H1 (cell line): Measurements from ENCODE around the gene SHROOM4. TPM values are rescaled to one million over a fixed set of nuclear protein-coding genes. Genes with fewer than 3 reads are reported as not detected.
A peak's percentile ranks its signal among the peaks of the same experiment; 100 is the strongest.

Experiments used
- CTCF ChIA-PET: fragments of 300-600 bp; sonication (Branson Sonifier 250); formaldehyde crosslinking; loops from one replicate; lab custom pipeline; 2021; ENCODE audit not compliant: partially characterized antibody; lab: Charles Lee
- POLR2A ChIA-PET: fragments of 300-600 bp; sonication (Branson Sonifier 250); formaldehyde crosslinking; loops from one replicate; lab custom pipeline; 2021; ENCODE audit warnings: inconsistent platforms; ENCODE audit not compliant: partially characterized antibody; lab: Charles Lee
- DNase-seq, 2 experiments: peaks; one replicate each; pipeline versions ENCODE4 v3.0.0 to v3.0.0-alpha.2; 2010 to 2022; ENCODE audit warnings: low spot score in 2 of 2, low read depth in 1 of 2, mixed read lengths in 1 of 2
- FAIRE-seq: peaks from 2 replicates; lab custom pipeline; 2011; peaks lifted over from hg19 to GRCh38; lab: Jason Lieb, UNC
- H2AFZ ChIP-seq: 2 replicates; pipeline ENCODE4 v1.8.1; 2012; ENCODE audit warnings: low read length, inconsistent platforms
- H2AK5ac ChIP-seq: 2 replicates; pipeline ENCODE4 v1.6.1; 2013; ENCODE audit warnings: low read depth, low read length
- H2BK120ac ChIP-seq: replicated peaks from 2 replicates; pipeline ENCODE3; 2013; ENCODE audit warnings: low read depth, low read length, inconsistent platforms
- H2BK12ac ChIP-seq: 2 replicates; pipeline ENCODE4 v1.6.1; 2013; ENCODE audit warnings: low read depth, low read length
- H2BK15ac ChIP-seq: 2 replicates; pipeline ENCODE4 v1.6.1; 2013; ENCODE audit warnings: low read length
- H2BK20ac ChIP-seq: 2 replicates; pipeline ENCODE4 v1.6.1; 2013; ENCODE audit warnings: low read length
- H2BK5ac ChIP-seq: 2 replicates; pipeline ENCODE4 v1.6.1; 2013; ENCODE audit warnings: low read depth, low read length
- H3K14ac ChIP-seq: 2 replicates; pipeline ENCODE4 v1.6.1; 2013; ENCODE audit warnings: inconsistent platforms; ENCODE audit not compliant: insufficient read length
- H3K18ac ChIP-seq: 2 replicates; pipeline ENCODE4 v1.6.1; 2013; ENCODE audit warnings: low read length; ENCODE audit errors: extremely low read depth
- H3K23ac ChIP-seq: 2 replicates; pipeline ENCODE4 v1.6.1; 2013; ENCODE audit warnings: inconsistent platforms; ENCODE audit not compliant: insufficient read length
- H3K23me2 ChIP-seq: 2 replicates; pipeline ENCODE4 v1.6.1; 2013; ENCODE audit warnings: low read depth, low read length
- H3K27ac ChIP-seq: 2 replicates; pipeline ENCODE4 v1.6.1; 2011; ENCODE audit warnings: low read depth, low read length, inconsistent platforms
- H3K27me3 ChIP-seq, 4 experiments: replicated peaks in 1 of 4; 1 replicate in 1 of 4; 2 replicates in 3 of 4; pipeline versions ENCODE4 v1.6.1 to v1.8.1; 2011 to 2013; ENCODE audit warnings: low read length in 3 of 4, mild to moderate bottlenecking in 3 of 4, inconsistent platforms in 2 of 4, mixed read lengths in 2 of 4, moderate library complexity in 1 of 4; ENCODE audit not compliant: control insufficient read depth in 3 of 4, insufficient read depth in 3 of 4; ENCODE audit errors: extremely low read depth in 1 of 4
- H3K36me3 ChIP-seq, 4 experiments: 2 replicates each; pipeline versions ENCODE4 v1.6.1 to v1.8.1; 2011 to 2013; ENCODE audit warnings: mild to moderate bottlenecking in 4 of 4, low read length in 3 of 4, moderate library complexity in 2 of 4, control low read depth in 1 of 4, inconsistent platforms in 1 of 4; ENCODE audit not compliant: insufficient read depth in 4 of 4, control insufficient read depth in 2 of 4
- H3K4ac ChIP-seq: replicated peaks from 2 replicates; pipeline ENCODE3; 2013; ENCODE audit warnings: low read length, low read depth, mixed read lengths, inconsistent platforms; ENCODE audit not compliant: insufficient read length
- H3K4me1 ChIP-seq, 4 experiments: replicated peaks in 1 of 4; 1 replicate in 1 of 4; 2 replicates in 3 of 4; pipeline versions ENCODE4 v1.6.1 to v1.8.1; 2011 to 2013; ENCODE audit warnings: low read length in 3 of 4, inconsistent platforms in 2 of 4, mixed read lengths in 1 of 4; ENCODE audit not compliant: insufficient read depth in 4 of 4, control insufficient read depth in 3 of 4
- H3K4me2 ChIP-seq, 2 experiments: 2 replicates each; pipeline versions ENCODE4 v1.6.1 to v1.8.1; 2011 to 2013; ENCODE audit warnings: low read depth in 2 of 2, low read length in 2 of 2, control low read depth in 1 of 2, inconsistent platforms in 1 of 2, mild to moderate bottlenecking in 1 of 2; ENCODE audit not compliant: insufficient read depth in 1 of 2
- H3K4me3 ChIP-seq, 4 experiments: fragments of 200-600, 300-600 bp in 1 of 4; sonication (generic), shearing (Covaris generic), sonication (Bioruptor Twin) in 1 of 4; 2 replicates each; pipeline versions ENCODE4 v1.5.1 to v1.8.1; 2011 to 2016; ENCODE audit warnings: low read length in 4 of 4, low read depth in 3 of 4, control low read depth in 2 of 4, inconsistent platforms in 2 of 4, mild to moderate bottlenecking in 2 of 4, mixed read lengths in 1 of 4, moderate library complexity in 1 of 4; ENCODE audit not compliant: insufficient read depth in 2 of 4; ENCODE audit errors: extremely low read depth in 1 of 4
- H3K56ac ChIP-seq: replicated peaks from 2 replicates; pipeline ENCODE3; 2013; ENCODE audit warnings: low read depth, mild to moderate bottlenecking, mixed read lengths, low read length, inconsistent platforms; ENCODE audit not compliant: insufficient read length
- H3K79me1 ChIP-seq: 2 replicates; pipeline ENCODE4 v1.6.1; 2013; ENCODE audit warnings: low read depth, low read length, control low read depth
- H3K79me2 ChIP-seq, 2 experiments: 2 replicates each; pipeline versions ENCODE4 v1.6.1 to v1.8.1; 2012 to 2013; ENCODE audit warnings: low read length in 2 of 2, mild to moderate bottlenecking in 2 of 2, inconsistent platforms in 1 of 2; ENCODE audit not compliant: insufficient read depth in 2 of 2, control insufficient read depth in 1 of 2
- H3K9ac ChIP-seq, 4 experiments: replicated peaks in 1 of 4; 1 replicate in 1 of 4; 2 replicates in 3 of 4; pipeline versions ENCODE4 v1.6.1 to v1.8.1; 2011 to 2013; ENCODE audit warnings: low read depth in 3 of 4, low read length in 3 of 4, control low read depth in 2 of 4, mild to moderate bottlenecking in 2 of 4, moderate library complexity in 2 of 4, inconsistent platforms in 1 of 4; ENCODE audit errors: extremely low read depth in 1 of 4
- H3K9me3 ChIP-seq, 2 experiments: 2 replicates each; pipeline versions ENCODE4 v1.6.1 to v1.8.1; 2012 to 2013; ENCODE audit warnings: mild to moderate bottlenecking in 2 of 2, moderate library complexity in 2 of 2, control low read depth in 1 of 2, inconsistent platforms in 1 of 2, low read depth in 1 of 2, low read length in 1 of 2, mixed read lengths in 1 of 2; ENCODE audit not compliant: insufficient read depth in 2 of 2
- H4K20me1 ChIP-seq, 2 experiments: replicated peaks in 1 of 2; 2 replicates each; pipeline versions ENCODE3 to v1.8.1; 2011 to 2013; ENCODE audit warnings: inconsistent platforms in 2 of 2, low read length in 2 of 2, mild to moderate bottlenecking in 1 of 2; ENCODE audit not compliant: insufficient read depth in 2 of 2, control insufficient read depth in 1 of 2
- H4K5ac ChIP-seq: 2 replicates; pipeline ENCODE4 v1.6.1; 2013; ENCODE audit warnings: low read length, low read depth, mixed read lengths, inconsistent platforms; ENCODE audit not compliant: insufficient read length
- H4K8ac ChIP-seq: 2 replicates; pipeline ENCODE4 v1.8.0; 2013; ENCODE audit warnings: mild to moderate bottlenecking, moderate library complexity, low read length, inconsistent platforms; ENCODE audit not compliant: insufficient read depth; ENCODE audit errors: extremely low read depth
- H4K91ac ChIP-seq: replicated peaks from 2 replicates; pipeline ENCODE3; 2013; ENCODE audit warnings: low read length, mixed read lengths, inconsistent platforms; ENCODE audit not compliant: insufficient read length
- BRCA1 ChIP-seq: IDR thresholded peaks from 2 replicates; pipeline ENCODE4 v1.6.1; 2012; ENCODE audit warnings: low read depth, low read length, improper control_type of control experiment
- CTBP2 ChIP-seq: IDR thresholded peaks from 2 replicates; pipeline ENCODE4 v1.7.0; 2011; ENCODE audit warnings: borderline replicate concordance, mild to moderate bottlenecking, moderate library complexity, mixed read lengths, low read length; ENCODE audit not compliant: insufficient read depth, insufficient read length
- EP300 ChIP-seq, 2 experiments: IDR thresholded peaks; 1 replicate in 1 of 2; 2 replicates in 1 of 2; pipeline ENCODE4 v1.6.1; 2011 to 2012; ENCODE audit warnings: low read depth in 2 of 2, low read length in 2 of 2, mild to moderate bottlenecking in 2 of 2, borderline replicate concordance in 1 of 2, inconsistent platforms in 1 of 2, moderate library complexity in 1 of 2
- FOSL1 ChIP-seq: IDR thresholded peaks from 2 replicates; pipeline ENCODE4 v1.6.1; 2011; ENCODE audit warnings: mild to moderate bottlenecking, low read depth, low read length, moderate library complexity; ENCODE audit not compliant: insufficient read depth
- GABPA ChIP-seq: IDR thresholded peaks from 2 replicates; pipeline ENCODE4 v1.6.1; 2011; ENCODE audit warnings: mild to moderate bottlenecking, low read length, moderate library complexity, borderline replicate concordance; ENCODE audit not compliant: insufficient read depth
- NANOG ChIP-seq: IDR thresholded peaks from 2 replicates; pipeline ENCODE4 v1.6.1; 2011; ENCODE audit warnings: low read length, low read depth, mild to moderate bottlenecking, inconsistent platforms; ENCODE audit not compliant: insufficient read depth, poor library complexity, severe bottlenecking
- WGBS, 2 experiments: shearing (Covaris generic) in 1 of 2; methylation state at CpG; one replicate each; pipeline versions ENCODE4 v1.1.6 to v1.1.7; 2013 to 2015; ENCODE audit warnings: low lambda C conversion rate in 2 of 2, mixed read lengths in 2 of 2, inconsistent platforms in 1 of 2, low coverage in 1 of 2, missing lambda C conversion rate in 1 of 2; ENCODE audit not compliant: insufficient replicate concordance in 2 of 2, insufficient coverage in 1 of 2, insufficient read length in 1 of 2; ENCODE audit errors: extremely low coverage in 1 of 2, missing lambda C conversion rate in 1 of 2; 5-methylcytosine and 5-hydroxymethylcytosine counted together
- polyA plus RNA-seq, 7 experiments: library from polyadenylated mRNA; depleted of rRNA in 3 of 7; stranded (reverse) in 5 of 7; unstranded in 2 of 7; fragments of >200 nt in 5 of 7; fragments of 200-250 nt in 2 of 7; gene quantifications; 1 replicate in 5 of 7; 2 replicates in 1 of 7; 4 replicates in 1 of 7; pipeline versions ENCODE4 v1.2.1 to v1.2.3, GENCODE V29; 2011 to 2013; ENCODE audit warnings: missing spikeins in 2 of 7, mixed read lengths in 2 of 7
- total RNA-seq: library from RNA; stranded (reverse); fragmentation: NEBNext Ultra II Directional; extraction: Animal tissue kit (Norgen Biotek cat#: 25700); gene quantifications from 2 replicates; pipeline ENCODE4 v1.2.1, GENCODE V29; 2021

Gene SHROOM4
- total and polyA plus RNA-seq, 2 of the 8 experiments (the other 6 are each of a cell fraction or from before 2014, with no cell fraction given): 1.6 to 5.6 TPM

DNA sequence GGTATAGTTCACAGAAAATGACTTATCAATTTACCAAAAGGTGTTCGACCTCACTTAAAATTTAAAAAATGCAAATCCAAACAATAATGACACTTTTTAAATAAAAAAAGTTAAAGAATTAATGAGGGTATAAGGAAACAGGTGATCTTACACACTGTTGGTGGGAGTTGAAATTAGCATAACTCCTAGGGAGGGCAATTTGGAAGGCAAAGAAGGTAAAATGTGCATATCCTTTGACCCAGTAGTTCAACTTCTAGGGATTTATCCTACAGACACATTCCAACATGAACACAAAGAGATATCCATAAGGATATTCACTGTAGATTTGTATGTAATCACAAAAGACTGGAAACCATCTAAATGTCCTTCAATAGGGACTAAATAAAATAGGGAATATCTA is 199.5 kb downstream of the SHROOM4 start:
- H3K23ac ChIP-seq: no peak overlapping the region
- H2AFZ ChIP-seq: no peak overlapping the region
- no peaks in the 10 kb centered on the region for H3K79me1 ChIP-seq
- H2AK5ac ChIP-seq: no peak overlapping the region
- H3K4ac ChIP-seq: no peak overlapping the region
- 0% methylated on average over 1 of the region's 1 CpG; no CpG with 5 or more reads in 1 of the 2 experiments for WGBS, 2 experiments
- no peak overlapping the region for H2BK15ac ChIP-seq
- FAIRE-seq (peak; percentile 77), DNase-seq (no peak)
- H3K4me2 ChIP-seq: peak overlapping the region in 1 of 2 experiments; percentile 7; a peak in 1 of 4 replicates
- H3K56ac ChIP-seq: no peak overlapping the region
- no peak overlapping the region for H3K4me3 ChIP-seq
- no peak overlapping the region for H3K27ac ChIP-seq
- no peaks in the 10 kb centered on the region for H4K20me1 ChIP-seq
- no peak overlapping the region for H2BK5ac ChIP-seq
- peak overlapping the region; percentile 43 for H4K5ac ChIP-seq
- no peak overlapping the region for H2BK20ac ChIP-seq
- H3K18ac ChIP-seq: no peak overlapping the region
- no peaks in the 10 kb centered on the region for H3K27me3 ChIP-seq
- H2BK12ac ChIP-seq: no peak overlapping the region
- no peak overlapping the region for H2BK120ac ChIP-seq
- H3K9ac ChIP-seq: no peak overlapping the region
- peaks cover 0 to 8% (median 6%) of the 10 kb centered on the region in 4 experiments; a peak in 4 of 7 replicates for H3K4me1 ChIP-seq
- no peaks in the 10 kb centered on the region for H3K9me3 ChIP-seq
- H3K14ac ChIP-seq: no peak overlapping the region
- CTCF ChIA-PET: no interaction called here
- no peak for TF ChIP-seq CTBP2
- no peak for TF ChIP-seq GABPA
- TF ChIP-seq EP300 (IDR thresholded peaks at IDR 0.05; ENCODE audit: borderline replicate concordance in 1 of 2, low read depth in 2 of 2, low read length in 2 of 2): no peak
- TF ChIP-seq BRCA1: no peak
- TF ChIP-seq FOSL1: no peak
- TF ChIP-seq NANOG: no peak
- H3K23me2 ChIP-seq: no peaks in the 10 kb centered on the region; the same call in 1 of the 2 replicates
- POLR2A ChIA-PET: no interaction called here
- H3K36me3 ChIP-seq: no peaks in the 10 kb centered on the region
- H4K91ac ChIP-seq: no peak overlapping the region
- H4K8ac ChIP-seq: no peak overlapping the region
- H3K79me2 ChIP-seq: no peaks in the 10 kb centered on the region
